Measurements from ENCODE around the gene VAV3. TPM values are rescaled to one million over a fixed set of nuclear protein-coding genes. Genes with fewer than 3 reads are reported as not detected.

Gene VAV3
- polyA plus RNA-seq, 4 donors: 114 to 148 (median 128) TPM

DNA sequence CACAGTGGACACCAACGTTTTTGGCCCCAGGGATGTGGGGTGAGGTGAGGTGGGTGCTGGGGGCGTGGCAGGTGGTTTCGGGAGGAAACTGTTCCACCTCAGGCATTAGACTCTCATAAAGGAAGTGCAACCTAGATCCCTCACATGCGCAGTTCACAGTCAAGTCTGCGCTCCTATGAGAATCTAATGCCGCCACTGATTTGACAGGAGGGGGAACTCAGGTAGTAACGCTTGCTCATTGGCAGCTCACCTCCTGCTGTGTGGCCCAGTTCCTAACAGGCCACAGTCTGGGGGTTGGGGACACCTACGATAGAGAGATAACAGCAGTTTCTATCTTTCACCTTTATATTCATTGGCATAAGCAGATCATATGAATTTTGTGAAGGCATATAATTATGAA is 347.1 kb downstream of the VAV3 start:
- no peak for DNase-seq (ENCODE audit: low read depth in 4 of 4, low spot score in 2 of 4)

DNA sequence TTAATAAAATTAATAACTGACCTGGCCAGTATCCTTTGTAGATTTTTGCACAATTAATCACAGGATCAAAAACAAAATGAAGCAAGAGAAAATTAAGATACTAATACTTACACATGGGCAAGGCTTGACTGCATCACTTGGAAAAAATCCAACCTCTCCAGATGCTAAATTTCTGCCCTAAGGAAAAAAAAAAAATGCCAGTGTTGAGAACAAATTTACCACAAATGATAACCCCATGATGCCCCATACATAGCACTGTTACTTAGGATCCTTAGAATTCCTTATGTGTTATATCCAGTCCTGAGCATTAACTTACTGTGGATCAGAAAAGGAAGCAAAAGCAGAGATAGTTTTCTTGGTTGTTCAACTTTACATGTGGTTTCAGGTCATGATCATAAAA is 347.5 kb downstream of the VAV3 start:
- DNase-seq (ENCODE audit: low read depth in 4 of 4, low spot score in 2 of 4): no peak

DNA sequence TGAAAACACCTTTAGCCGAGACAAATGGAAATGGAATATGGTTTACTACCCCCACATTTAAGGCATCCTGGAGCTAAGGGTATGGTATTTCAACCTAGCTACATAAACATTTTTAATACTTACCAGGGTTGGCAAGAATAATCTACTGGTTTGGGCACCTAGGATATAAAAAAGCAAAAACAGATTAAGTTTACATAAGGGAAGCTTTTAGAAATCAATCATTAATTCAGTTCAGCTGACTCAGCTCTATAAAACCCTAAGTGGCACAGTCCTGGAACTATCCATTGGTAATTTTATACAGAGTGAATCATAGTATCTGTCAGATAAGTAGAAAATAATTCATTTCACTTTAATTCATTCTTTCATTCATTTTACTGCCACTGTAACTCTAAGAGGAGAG is 355.2 kb downstream of the VAV3 start:
- no peak for DNase-seq (ENCODE audit: low read depth in 4 of 4, low spot score in 2 of 4)

DNA sequence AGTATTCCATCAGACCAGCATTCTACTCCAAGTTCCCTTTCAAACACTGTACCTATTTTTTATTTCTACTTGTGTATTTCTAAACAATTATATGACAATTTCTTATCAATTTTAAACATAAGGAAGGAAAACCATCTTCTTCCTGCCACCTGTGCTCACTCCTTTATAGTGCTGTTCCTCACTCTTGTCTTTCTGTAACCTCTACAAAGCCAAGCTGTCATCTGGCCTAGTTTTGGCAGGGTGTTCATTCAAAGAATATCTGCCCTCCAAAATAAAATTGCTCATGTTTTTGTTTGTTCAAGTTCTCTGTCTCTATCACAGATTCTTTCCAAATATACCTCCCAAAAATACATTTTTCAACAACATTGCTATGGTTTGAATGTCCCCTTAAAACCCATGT is 360.2 kb downstream of the VAV3 start:
- DNase-seq (ENCODE audit: low read depth in 4 of 4, low spot score in 2 of 4): no peak

DNA sequence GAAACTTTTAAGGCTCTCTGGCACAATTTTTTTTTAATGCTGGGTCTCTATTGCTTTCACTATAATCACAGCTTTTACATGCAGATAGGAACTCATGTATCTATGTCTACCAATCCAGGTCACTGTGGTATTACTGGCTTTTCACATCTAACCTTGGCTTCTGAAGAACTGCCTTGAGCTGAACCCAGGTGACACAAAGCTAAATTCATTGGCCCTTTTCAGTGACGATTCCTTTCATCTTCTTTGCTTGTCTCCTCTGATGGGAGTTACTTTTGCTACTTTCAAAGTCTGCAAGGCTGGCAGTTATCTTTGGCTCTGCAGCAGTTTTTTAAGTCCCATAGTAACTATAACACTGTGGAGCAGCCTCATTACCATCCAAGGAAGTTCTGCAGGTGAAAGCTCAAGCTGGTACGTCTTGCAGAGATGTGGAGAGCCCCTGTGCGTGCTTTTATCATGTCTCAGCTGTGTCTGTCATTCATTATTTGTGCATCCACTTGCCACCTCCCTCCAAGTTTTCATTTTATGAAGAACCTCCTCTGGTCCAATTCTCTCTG is 364.3 kb downstream of the VAV3 start:
- DNase-seq (ENCODE audit: low read depth in 4 of 4, low spot score in 2 of 4): no peak

DNA sequence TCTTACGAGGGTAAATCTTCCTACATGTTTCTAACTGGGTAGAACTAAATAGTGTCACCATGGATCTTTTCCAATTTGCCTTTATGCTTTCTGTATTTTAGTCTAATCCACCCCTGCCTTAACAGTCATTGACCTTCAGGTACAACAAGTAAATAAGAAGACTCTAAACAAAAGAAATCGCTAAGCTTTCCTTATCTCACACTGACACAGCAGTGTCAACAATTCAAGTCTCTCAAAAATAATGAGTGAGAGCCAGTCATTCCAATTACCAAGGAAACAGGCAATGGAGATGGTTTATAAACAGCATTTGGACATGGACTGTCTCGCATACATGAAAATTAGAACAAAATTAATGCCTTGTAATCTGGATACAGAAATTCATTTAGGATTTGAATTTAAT is 365.8 kb downstream of the VAV3 start:
- no peak for DNase-seq (ENCODE audit: low read depth in 4 of 4, low spot score in 2 of 4)

DNA sequence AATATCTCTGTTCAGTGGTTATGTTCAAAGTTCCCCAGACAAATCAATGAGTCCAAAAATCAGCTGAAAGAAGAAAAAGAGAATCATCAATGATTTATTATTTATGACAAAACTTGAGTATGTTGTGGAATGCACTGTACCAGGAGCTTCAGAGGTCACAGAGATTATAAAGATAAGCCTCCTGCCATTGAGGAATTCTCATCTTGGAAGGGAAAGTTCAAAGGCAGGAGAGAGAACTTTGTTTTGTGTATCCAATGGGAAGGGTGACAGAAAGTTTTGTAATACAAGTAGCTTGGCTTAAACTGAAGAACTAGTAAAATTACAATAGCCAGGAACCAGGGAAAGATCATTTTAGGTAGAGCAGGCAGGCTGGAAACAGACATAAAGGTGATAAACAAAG is 367.7 kb downstream of the VAV3 start:
- no peak for DNase-seq (ENCODE audit: low read depth in 4 of 4, low spot score in 2 of 4)

DNA sequence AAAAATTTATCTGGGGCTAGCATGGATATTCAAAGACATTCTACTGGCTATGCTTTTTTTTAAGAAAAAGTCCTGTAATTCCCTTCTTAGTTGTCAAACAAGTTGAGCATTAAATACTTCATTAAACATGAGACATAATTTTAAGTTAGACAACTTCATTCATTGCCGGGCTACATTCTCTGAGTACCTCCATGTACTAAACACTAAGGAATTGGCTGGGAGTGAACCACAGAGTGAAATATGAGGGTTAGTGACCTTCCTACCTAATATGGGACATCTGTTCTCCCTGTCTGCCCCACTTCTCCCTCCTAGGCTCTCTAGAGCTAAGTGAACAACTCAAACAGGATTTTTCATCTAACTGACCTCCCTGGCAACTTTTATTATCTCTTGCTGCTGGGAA is 370.4 kb downstream of the VAV3 start:
- DNase-seq (ENCODE audit: low read depth in 4 of 4, low spot score in 2 of 4): no peak

DNA sequence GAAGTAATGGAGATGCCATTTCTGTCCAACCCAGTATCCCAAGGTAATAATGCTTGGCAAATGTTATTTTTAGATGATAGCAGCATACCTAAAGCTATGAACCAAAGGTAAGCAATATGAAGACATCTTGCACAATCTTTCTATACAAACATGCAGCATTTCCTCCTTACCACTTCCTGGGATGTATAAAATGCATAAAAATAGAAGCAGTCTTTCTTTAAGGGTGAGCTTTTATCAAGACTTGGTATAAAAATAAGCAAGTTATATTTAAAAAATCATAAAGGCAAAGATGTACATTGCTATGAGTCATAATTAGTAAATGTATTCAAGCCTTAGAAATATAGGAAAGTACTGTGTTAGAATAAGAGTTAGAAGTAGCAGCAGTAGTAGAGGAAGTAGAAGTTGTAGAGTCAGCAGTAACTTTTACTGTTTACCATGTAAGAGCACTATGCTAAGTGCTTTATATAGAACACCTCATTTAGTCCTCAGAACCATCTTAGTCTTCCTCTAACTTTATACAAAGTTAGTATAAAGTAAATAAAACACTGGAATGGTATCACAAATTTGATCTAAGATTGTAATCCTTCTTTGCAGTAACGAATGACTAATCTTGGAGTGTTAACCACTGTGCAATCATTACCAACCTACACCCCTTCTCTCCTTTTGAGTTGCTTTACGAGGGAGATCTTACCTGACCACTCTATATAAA is 371.3 kb downstream of the VAV3 start:
- no peak for DNase-seq (ENCODE audit: low read depth in 4 of 4, low spot score in 2 of 4)

DNA sequence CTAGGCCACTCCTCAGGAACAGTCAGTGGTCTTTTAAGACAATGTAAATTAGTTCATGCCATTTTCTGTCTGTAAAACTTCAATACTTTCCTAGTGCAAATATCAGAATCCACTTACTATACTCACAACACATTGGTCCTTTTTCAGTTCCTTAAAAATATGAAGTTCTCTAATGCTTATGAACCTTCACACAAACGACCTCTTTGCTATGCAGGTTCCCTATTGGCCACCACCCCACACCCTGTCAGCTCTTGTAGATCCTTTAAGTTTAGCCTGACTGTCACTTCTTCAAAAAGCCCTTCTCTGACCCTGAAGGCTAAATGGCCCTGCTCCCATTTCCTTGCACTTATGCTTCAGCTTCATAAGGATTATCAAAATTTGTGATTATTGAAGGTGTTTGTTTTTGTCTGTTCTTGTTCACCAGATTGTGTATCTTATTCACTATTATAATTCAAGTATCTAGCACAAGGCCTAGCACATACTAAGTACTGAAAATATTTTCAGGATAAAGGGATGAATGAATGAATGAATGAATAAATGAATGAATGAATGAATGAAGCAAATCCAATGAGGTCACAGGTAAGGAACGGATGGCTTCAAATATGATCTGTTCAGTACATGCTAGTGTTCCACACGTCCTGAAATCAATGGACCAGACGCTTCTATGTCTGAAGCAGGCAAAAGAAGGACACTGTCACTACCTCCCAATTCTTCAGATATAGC is 373.9 kb downstream of the VAV3 start:
- DNase-seq (ENCODE audit: low read depth in 4 of 4, low spot score in 2 of 4): no peak

DNA sequence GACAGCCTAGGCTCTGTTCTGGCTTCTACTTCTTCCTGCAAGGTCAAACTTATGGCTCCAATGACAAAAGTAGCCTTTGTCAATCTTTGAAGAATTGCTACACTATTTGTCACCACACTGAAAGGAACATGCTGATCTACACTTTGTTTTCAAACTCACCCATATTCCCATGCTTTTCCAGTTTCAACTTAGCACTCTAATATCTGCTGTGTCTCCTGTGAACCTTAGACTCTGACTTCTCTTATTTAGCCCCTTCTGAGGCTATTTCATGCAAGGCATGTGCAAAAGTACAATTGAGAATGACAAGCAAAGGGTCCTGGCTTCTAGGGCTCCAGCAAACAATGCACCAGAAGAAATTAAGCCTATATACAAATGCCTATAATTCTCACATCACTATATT is 374.9 kb downstream of the VAV3 start:
- no peak for DNase-seq (ENCODE audit: low read depth in 4 of 4, low spot score in 2 of 4)

DNA sequence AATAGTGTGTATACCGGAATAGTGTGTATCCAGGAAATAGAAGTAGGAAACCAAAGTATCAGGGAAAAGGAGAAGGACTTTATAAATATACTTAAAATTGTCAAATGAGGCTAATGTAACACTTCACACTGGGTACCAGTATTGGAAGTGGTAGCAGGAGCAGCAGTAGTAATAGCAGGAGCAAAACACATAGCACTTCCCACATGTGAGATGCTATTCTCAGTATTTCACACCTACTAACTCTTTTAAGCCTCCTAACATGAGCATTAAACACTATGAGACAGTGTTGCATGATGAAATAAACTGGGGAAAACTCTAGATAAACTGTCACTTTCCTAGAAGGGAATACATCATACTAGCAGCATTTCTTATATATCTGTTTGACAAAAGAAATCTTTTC is 376.7 kb downstream of the VAV3 start:
- DNase-seq (ENCODE audit: low read depth in 4 of 4, low spot score in 2 of 4): no peak

DNA sequence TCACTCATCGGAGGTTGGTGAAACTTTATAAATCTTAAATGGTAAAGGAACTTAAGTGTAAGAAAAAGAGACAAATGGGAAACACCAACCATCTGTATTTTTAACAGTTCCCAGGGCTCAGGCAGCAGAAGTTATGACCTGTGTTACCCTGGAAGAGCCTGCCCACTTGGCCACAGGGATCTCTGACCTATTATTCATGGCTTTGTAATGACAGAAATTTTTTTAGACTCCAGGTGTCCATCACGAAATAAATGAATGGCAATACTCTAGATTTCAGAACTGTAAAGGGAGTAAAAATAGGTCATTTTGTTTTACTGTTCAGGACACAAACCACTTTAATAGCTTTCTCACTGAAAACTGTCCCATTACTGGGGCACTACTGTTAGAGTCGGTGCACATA is 389.8 kb downstream of the VAV3 start:
- no peak for DNase-seq (ENCODE audit: low read depth in 4 of 4, low spot score in 2 of 4)

DNA sequence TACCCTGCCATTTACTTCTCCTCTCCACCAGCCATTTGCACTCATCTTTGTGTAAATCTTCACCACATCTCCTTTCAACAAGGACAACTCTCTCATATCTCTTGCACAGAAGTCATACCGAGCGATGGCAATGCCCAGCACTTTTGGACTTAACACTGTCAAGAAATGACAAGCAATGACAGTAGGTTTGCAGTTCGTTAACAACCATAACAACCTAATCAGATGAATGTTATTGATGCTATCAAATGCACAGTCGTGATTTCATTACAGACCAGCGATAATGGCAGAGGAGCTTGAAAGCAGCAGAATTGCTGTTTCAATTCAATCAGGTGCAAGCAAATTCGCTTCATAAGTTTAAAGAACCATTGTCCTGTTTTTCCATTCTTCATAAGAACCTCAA is 390.9 kb downstream of the VAV3 start:
- no peak for DNase-seq (ENCODE audit: low read depth in 4 of 4, low spot score in 2 of 4)

DNA sequence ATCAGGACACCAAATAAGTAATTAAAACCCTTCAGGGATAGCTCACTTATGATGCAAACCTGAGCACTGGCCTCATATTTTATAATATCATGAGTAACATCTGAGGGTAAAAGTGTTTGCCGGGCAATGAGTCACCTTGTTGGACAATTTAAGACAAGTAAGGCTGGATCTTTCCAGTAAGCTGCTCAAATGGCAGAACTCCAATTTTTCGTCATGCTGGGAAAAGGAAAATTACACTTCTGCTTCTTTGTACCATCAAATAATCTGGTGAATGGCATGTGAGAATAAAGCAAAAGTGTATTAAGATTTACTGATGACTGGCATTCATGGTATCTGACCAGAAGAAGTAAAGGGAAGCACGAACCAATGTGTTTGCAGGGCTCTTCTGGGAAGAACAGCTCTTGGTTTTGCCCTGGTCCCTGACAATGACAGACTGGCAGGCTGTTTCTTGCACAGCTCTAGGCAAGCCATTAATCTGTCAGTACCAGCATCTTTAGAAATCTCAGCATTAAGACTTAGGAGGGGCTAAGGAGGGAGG is 392.2 kb downstream of the VAV3 start:
- DNase-seq (ENCODE audit: low read depth in 4 of 4, low spot score in 2 of 4): no peak

DNA sequence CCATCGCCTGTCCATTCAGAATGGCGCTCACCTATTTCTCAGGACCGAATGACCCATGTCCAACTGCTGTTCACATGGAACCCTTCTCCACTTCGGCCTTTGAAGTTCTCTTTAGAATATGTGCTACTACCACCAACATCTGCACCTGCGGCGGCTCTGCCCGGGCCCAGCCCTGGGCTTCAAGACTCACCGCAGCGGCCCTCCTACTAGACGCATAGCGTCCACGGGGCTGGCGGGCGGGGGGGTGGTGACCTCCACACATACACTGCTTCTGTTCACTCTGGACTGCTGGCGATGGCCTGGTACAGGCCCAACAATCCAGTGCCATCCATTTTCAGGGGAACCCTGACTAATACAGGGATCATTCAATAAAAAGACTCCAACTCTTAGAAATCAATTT is 394.2 kb downstream of the VAV3 start:
- DNase-seq (ENCODE audit: low read depth in 4 of 4, low spot score in 2 of 4): no peak

DNA sequence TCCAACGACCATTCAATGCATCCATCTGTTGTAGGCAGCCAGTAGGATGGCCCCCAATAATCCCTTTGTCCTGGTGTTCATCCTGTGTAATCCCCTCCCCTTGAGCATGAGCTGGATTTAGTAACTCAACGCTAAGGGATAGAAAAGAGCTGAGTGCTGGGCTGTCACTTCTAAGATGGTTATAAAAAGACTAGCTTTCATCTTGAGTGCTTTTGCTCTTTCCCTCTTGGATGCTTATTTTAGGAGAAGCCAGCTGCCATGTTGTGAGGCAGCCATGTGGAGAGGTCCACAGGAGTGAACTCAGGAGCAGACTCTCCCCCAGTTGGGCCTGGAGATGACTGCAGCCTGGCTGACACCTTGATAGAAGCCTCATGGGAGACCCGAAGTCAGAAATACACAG is 401.5 kb downstream of the VAV3 start:
- DNase-seq (ENCODE audit: low read depth in 4 of 4, low spot score in 2 of 4): no peak

DNA sequence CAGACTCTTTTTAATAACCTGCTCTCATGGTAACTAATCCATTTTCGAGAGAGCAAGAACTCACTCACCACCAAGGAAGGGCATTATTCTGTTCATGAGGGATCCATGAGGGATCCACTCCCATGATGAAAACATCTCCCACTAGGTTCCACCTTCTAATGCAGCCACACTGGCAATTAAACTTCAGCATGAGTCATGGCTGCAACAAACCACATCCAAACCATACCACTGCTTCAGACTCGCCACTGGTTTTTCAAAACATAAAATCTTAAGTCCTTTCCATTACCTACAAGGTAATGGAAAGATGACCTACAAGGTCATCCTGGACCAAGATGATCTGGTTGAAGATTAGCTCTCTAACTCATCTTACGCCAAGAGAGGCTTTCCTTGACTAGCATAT is 405.1 kb downstream of the VAV3 start:
- DNase-seq (ENCODE audit: low read depth in 4 of 4, low spot score in 2 of 4): no peak

DNA sequence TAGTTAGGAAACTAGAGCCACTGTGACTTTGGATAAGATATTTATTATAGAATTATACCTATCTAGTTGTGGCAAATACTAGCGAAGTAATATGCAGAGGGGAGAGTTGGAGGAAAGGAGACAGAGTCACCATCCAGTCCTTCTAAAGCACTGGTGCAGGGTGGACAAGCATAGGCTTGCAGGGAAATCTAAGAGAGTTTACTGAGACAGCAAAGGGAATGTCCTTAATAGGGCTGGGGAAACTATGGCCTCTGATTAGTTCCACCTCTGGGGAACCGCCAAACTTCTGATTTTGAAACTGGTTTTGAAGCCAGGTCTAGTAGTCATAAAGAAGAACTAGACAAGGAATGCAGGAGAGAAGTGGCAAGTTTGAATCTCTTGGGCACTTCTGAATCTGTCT is 407.9 kb downstream of the VAV3 start:
- DNase-seq (ENCODE audit: low read depth in 4 of 4, low spot score in 2 of 4): no peak

DNA sequence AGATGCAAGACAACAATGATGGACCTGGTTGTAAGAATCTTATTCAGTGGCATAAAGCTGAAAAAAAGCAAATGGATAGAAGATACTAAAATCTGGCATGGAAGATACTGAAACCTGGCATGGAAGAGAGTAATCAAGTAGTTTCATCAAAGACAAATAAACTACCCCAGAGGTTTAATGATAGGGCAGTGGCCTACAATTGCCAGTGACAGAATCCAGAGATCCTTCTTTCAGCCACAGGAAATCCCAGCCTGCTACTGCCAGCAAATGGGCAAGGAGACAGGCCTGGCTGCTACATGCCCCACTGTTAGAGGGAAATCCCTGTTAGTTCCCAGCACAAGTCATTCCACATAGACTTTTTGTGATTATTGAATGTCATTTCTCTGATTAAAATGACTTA is 409.4 kb downstream of the VAV3 start:
- DNase-seq (ENCODE audit: low read depth in 4 of 4, low spot score in 2 of 4): no peak

DNA sequence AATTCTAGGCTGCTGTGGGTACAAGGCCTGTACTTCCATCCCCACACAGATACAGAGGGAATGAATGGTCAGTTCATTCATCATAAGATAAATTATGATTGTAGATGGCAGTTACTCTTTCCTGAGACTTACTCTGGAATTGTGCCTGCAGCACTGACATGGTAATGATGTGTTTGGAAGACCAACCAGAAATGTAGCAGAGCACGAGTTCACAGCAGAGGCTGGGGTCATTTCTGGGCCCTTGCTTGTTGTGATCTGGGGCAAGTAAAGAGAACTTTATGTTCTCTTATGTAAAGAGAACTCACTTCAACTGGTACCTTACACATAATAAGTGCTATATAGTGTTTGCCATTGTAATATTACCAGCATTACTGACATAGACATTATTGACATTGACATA is 412.2 kb downstream of the VAV3 start:
- no peak for DNase-seq (ENCODE audit: low read depth in 4 of 4, low spot score in 2 of 4)

DNA sequence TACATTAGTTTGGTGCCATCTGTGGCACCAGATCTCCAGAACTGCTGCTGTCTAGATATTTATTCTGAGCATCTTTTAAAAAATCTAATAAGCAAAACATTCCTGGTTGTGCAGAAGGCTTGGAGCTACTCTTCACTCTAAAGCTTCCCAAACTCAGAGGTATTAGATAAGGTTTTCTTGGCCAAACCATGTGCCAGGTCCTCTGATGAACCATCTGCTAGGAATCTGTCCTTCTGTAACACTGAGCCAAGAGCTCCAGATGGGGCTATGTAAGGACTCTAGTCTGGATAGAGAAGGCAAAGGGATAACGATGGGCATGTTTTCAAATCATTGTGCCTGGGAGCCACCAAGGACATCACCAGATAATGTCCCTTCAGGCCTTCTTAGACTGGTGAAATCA is 413.5 kb downstream of the VAV3 start:
- DNase-seq (ENCODE audit: low read depth in 4 of 4, low spot score in 2 of 4): no peak

Data from left renal cortex interstitium (tissue), 4 donors.